WERI-Rb-1 (cell line): ENCODE results near the gene ACOXL.

Experiments used
- DNase-seq: peaks from one replicate; pipeline ENCODE4 v3.0.0-alpha.2; 2020
- H3K27ac ChIP-seq: fragments of 250-450 bp; sonication (Bioruptor Pico); 2 replicates; pipeline ENCODE4 v1.5.1; 2020; ENCODE audit warnings: mild to moderate bottlenecking, moderate library complexity
- H3K27me3 ChIP-seq: fragments of 250-450 bp; sonication (Bioruptor Pico); 2 replicates; pipeline ENCODE4 v1.5.1; 2021; ENCODE audit warnings: mild to moderate bottlenecking, low read depth, moderate library complexity; ENCODE audit not compliant: insufficient read depth, severe bottlenecking
- H3K36me3 ChIP-seq: fragments of 250-450 bp; sonication (Bioruptor Pico); 2 replicates; pipeline ENCODE4 v1.5.1; 2020; ENCODE audit warnings: mild to moderate bottlenecking, moderate library complexity
- H3K4me3 ChIP-seq: 2 replicates; pipeline ENCODE4 v1.5.1; 2011; ENCODE audit warnings: low read depth, mild to moderate bottlenecking, control low read depth, low read length
- H3K9me3 ChIP-seq: fragments of 250-450 bp; sonication (Bioruptor Pico); 2 replicates; pipeline ENCODE4 v1.5.1; 2021; ENCODE audit warnings: mild to moderate bottlenecking, moderate library complexity; ENCODE audit not compliant: severe bottlenecking
- TF ChIP-seq, protein P1 (sequence below): IDR thresholded peaks from 2 replicates; pipeline ENCODE4 v1.5.1; 2011; ENCODE audit warnings: low read depth, mild to moderate bottlenecking, control low read depth, inconsistent platforms, low read length

The ACOXL gene

DNA sequence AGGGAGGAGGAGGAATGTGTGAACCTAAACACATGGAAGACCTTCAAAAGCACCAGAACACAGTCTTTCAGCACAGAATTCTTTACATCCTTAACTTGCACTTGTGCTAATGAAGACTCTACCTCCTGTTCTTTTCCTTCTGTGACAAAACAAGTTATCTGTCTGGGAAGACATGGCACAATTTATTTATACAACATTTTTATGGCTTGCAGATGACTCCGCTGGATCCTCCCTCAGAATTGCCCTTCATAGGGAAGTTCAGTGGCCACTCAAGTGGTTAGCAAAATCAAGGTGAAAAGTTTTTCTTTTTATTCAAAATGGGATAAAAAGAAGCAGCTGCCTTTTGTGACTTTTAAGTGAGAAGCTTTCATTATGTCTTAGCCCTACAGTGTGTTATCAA lies 409.7 kb downstream of the ACOXL start:
- DNase-seq, result no peak
- Histone ChIP-seq H3K27me3 (no peaks in the 10 kb centered on the region), H3K27ac (no peak overlapping the region), H3K9me3 (no peaks in the 10 kb centered on the region), H3K4me3 (no peak overlapping the region), H3K36me3 (no peaks in the 10 kb centered on the region; the same call in 1 of the 2 replicates)
- TF ChIP-seq, protein P1, sequence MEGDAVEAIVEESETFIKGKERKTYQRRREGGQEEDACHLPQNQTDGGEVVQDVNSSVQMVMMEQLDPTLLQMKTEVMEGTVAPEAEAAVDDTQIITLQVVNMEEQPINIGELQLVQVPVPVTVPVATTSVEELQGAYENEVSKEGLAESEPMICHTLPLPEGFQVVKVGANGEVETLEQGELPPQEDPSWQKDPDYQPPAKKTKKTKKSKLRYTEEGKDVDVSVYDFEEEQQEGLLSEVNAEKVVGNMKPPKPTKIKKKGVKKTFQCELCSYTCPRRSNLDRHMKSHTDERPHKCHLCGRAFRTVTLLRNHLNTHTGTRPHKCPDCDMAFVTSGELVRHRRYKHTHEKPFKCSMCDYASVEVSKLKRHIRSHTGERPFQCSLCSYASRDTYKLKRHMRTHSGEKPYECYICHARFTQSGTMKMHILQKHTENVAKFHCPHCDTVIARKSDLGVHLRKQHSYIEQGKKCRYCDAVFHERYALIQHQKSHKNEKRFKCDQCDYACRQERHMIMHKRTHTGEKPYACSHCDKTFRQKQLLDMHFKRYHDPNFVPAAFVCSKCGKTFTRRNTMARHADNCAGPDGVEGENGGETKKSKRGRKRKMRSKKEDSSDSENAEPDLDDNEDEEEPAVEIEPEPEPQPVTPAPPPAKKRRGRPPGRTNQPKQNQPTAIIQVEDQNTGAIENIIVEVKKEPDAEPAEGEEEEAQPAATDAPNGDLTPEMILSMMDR, result no peak

DNA sequence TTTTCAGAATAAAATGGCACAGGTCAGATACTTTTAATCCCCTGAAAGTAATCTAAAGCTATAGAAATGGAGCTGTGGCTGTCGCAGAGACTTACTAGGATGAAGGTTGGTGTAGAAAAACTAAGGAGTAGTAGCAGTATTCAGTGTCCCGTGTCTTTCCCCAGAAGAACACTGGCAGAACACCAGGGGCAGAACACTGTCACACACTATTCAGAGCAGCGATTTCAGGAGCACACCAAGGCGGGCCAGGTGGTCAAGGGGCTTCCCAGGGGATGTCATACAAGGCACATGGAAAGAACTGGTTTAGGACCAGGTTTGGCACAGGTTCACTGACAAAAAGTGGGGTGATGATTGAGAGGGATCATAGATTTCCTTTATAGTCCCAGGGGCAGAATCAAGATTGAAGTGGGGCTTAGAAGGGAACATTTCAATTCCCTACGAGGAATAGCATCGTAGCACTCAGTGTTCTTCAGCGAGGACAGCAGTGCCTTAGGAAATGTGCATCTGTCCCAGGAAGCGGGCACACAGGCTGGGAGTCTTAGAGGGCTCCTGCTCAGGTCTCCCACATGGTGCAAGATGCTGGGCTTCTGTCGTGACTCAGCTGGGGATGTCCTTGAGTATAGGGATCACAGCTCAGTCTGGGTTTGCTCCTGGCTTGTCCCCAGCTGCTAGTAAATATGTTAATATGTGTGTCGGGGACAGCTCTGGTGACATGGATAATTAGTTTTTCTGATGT lies 410.9 kb downstream of the ACOXL start:
- H3K36me3 ChIP-seq, result no peaks in the 10 kb centered on the region; the same call in 1 of the 2 replicates
- no peak overlapping the region for H3K27ac ChIP-seq
- H3K9me3 ChIP-seq, result no peaks in the 10 kb centered on the region
- no peak for DNase-seq
- TF ChIP-seq, protein P1, result no peak
- H3K27me3 ChIP-seq, result no peaks in the 10 kb centered on the region
- no peak overlapping the region for H3K4me3 ChIP-seq

DNA sequence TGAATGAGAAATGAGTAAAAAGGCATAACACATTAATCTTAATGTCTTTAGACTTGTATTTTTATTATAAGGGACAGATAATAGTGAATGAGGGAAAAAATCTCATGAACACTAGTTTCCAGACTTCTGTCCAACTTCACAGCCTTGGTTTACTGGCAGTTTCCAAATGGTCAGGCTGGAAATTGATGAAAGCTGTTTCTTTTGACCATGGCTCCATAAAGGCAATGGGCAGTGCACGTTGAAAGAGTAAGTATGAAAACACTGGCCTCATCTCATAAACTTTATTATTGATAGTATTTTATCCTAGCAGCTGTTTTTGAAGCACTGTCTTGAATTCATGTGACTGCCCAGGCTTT lies 411.4 kb downstream of the ACOXL start:
- no peaks in the 10 kb centered on the region for H3K9me3 ChIP-seq
- TF ChIP-seq, protein P1, result no peak
- H3K27ac ChIP-seq, result no peak overlapping the region
- no peak overlapping the region for H3K4me3 ChIP-seq
- no peaks in the 10 kb centered on the region for H3K27me3 ChIP-seq
- H3K36me3 ChIP-seq, result no peaks in the 10 kb centered on the region; the same call in 1 of the 2 replicates
- DNase-seq, result no peak

DNA sequence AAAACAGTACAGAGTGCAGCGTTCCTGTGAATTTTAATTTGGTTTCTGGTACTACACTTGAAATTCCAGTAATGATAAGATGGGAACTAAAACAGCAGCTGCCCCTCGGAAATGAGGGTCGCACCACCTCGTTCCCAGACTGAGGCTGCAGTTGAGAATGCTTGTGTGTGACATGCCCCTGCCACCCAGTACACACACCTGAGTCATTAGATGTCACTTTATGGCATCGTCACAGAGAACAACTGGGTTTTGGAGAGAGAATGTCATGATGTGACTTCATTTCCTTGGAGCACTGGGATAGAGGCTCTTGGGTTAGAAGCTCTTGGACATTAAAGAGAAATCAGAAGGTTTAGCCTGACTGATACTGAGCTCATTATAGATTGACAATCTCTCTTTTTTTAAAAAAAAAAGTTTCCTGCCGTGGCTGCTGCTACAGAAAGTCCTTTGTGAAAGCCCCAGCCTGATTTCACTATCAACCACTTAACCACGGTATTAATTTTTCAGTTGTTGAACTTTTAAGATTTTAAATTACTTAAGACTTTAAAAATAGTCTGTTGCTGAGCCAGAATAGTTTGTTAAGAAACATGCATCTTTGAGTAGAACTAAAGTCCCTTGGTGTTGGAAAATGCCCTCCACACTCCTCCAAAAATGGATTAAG lies 412.9 kb downstream of the ACOXL start:
- Histone ChIP-seq H3K27me3 (no peaks in the 10 kb centered on the region), H3K36me3 (no peaks in the 10 kb centered on the region; the same call in 1 of the 2 replicates), H3K27ac (no peak overlapping the region), H3K4me3 (no peak overlapping the region), H3K9me3 (no peaks in the 10 kb centered on the region)
- no peak for DNase-seq
- TF ChIP-seq, protein P1, result no peak

DNA sequence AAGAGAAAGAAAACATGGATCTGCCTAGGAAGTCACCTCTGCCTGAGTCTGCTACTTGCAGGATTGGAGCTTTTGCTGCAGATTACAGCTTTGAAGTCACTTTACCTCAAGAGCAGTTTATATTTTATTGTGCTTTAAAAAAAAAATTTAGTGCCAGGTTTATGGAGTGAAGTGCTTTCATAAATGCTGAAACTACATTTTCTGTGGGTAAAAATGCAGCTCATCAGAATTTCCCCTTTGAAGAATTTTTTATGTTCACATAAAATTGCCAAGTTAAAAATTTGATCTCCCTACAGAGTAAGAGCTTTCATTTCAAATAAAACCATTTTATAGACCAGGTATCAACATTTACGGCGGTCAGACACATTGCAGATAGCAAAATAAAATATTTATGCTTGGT lies 413.6 kb downstream of the ACOXL start:
- TF ChIP-seq, protein P1, result no peak
- Histone ChIP-seq H3K9me3 (no peaks in the 10 kb centered on the region), H3K27me3 (no peaks in the 10 kb centered on the region), H3K27ac (no peak overlapping the region), H3K4me3 (no peak overlapping the region), H3K36me3 (no peaks in the 10 kb centered on the region)
- DNase-seq, result no peak
